Neuronal stem cell (in vitro differentiated cells): ENCODE data around the gene RAB10.

Experiments
- DNase-seq: peaks from one replicate; pipeline ENCODE4 v3.0.0-alpha.2; 2013; ENCODE audit warnings: low spot score
- H2AFZ ChIP-seq: one replicate; pipeline ENCODE4 v1.6.1; 2013; ENCODE audit warnings: mild to moderate bottlenecking, low read length, inconsistent platforms
- H2AK5ac ChIP-seq: 2 replicates; pipeline ENCODE4 v1.6.1; 2013; ENCODE audit warnings: low read depth, mild to moderate bottlenecking, inconsistent platforms, low read length, moderate library complexity, mixed read lengths
- H2BK120ac ChIP-seq: 2 replicates; pipeline ENCODE4 v1.6.1; 2013; ENCODE audit warnings: low read depth, mild to moderate bottlenecking, inconsistent platforms, low read length, moderate library complexity, mixed read lengths
- H2BK12ac ChIP-seq: one replicate; pipeline ENCODE4 v1.6.1; 2013; ENCODE audit warnings: low read length, inconsistent platforms
- H2BK15ac ChIP-seq: 2 replicates; pipeline ENCODE4 v1.6.1; 2013; ENCODE audit warnings: mild to moderate bottlenecking, low read length, inconsistent platforms, mixed read lengths
- H2BK5ac ChIP-seq: one replicate; pipeline ENCODE4 v1.6.1; 2013; ENCODE audit warnings: inconsistent platforms, mild to moderate bottlenecking, low read length, moderate library complexity
- H3K14ac ChIP-seq: one replicate; pipeline ENCODE4 v1.6.1; 2013; ENCODE audit warnings: low read length, inconsistent platforms
- H3K18ac ChIP-seq: 2 replicates; pipeline ENCODE4 v1.6.1; 2013; ENCODE audit warnings: low read length, inconsistent platforms
- H3K23ac ChIP-seq: 2 replicates; pipeline ENCODE4 v1.6.1; 2013; ENCODE audit warnings: low read depth, mild to moderate bottlenecking, mixed read lengths, low read length, inconsistent platforms; ENCODE audit not compliant: poor library complexity
- H3K27ac ChIP-seq: replicated peaks from 3 replicates; pipeline ENCODE4 v1.5.1; 2013; ENCODE audit warnings: low read length, inconsistent platforms
- H3K27me3 ChIP-seq, 3 experiments: 2 replicates each; pipeline ENCODE4 v1.6.1; 2013; ENCODE audit warnings: low read length in 3 of 3, mild to moderate bottlenecking in 2 of 3, inconsistent platforms in 1 of 3, low read depth in 1 of 3, mixed read lengths in 1 of 3, moderate library complexity in 1 of 3; ENCODE audit not compliant: control insufficient read depth in 3 of 3, insufficient read depth in 3 of 3
- H3K36me3 ChIP-seq, 2 donors: replicated peaks in 1 of 2; 2 replicates each; pipeline ENCODE4 v1.6.1; 2013; ENCODE audit warnings: low read length in 2 of 2; ENCODE audit not compliant: control insufficient read depth in 2 of 2, insufficient read depth in 2 of 2
- H3K4ac ChIP-seq: 2 replicates; pipeline ENCODE4 v1.6.1; 2013; ENCODE audit warnings: inconsistent platforms, mild to moderate bottlenecking, low read length, moderate library complexity
- H3K4me1 ChIP-seq, 2 donors: 1 replicate in 1 of 2; 2 replicates in 1 of 2; pipeline ENCODE4 v1.6.1; 2013; ENCODE audit warnings: low read length in 2 of 2, low read depth in 1 of 2; ENCODE audit not compliant: control insufficient read depth in 2 of 2, insufficient read depth in 1 of 2
- H3K4me2 ChIP-seq: one replicate; pipeline ENCODE4 v1.6.1; 2013; ENCODE audit warnings: mild to moderate bottlenecking, low read length, inconsistent platforms; ENCODE audit not compliant: insufficient read depth, poor library complexity, severe bottlenecking
- H3K4me3 ChIP-seq, 2 donors: 2 replicates each; pipeline ENCODE4 v1.5.1; 2013; ENCODE audit warnings: low read length in 2 of 2, mild to moderate bottlenecking in 2 of 2, inconsistent platforms in 1 of 2, moderate library complexity in 1 of 2
- H3K79me1 ChIP-seq: one replicate; pipeline ENCODE4 v1.6.1; 2013; ENCODE audit warnings: low read depth, mild to moderate bottlenecking, inconsistent platforms, low read length, moderate library complexity
- H3K9ac ChIP-seq: one replicate; pipeline ENCODE4 v1.6.1; 2013; ENCODE audit warnings: mild to moderate bottlenecking, low read depth, low read length, inconsistent platforms; ENCODE audit not compliant: poor library complexity
- H3K9me3 ChIP-seq, 2 donors: replicated peaks in 1 of 2; 2 replicates each; pipeline versions ENCODE3 to v1.6.1; 2013; ENCODE audit warnings: low read length in 2 of 2, mild to moderate bottlenecking in 2 of 2, inconsistent platforms in 1 of 2, low read depth in 1 of 2, mixed read lengths in 1 of 2, moderate library complexity in 1 of 2; ENCODE audit not compliant: control insufficient read depth in 2 of 2, insufficient read depth in 1 of 2
- H4K8ac ChIP-seq: one replicate; pipeline ENCODE4 v1.6.1; 2013; ENCODE audit warnings: low read depth, mild to moderate bottlenecking, inconsistent platforms, low read length, moderate library complexity
- H4K91ac ChIP-seq: one replicate; pipeline ENCODE4 v1.6.1; 2013; ENCODE audit warnings: low read length, low read depth, mild to moderate bottlenecking, inconsistent platforms; ENCODE audit not compliant: poor library complexity
- WGBS, 2 donors: extraction: QIAGEN DNeasy Blood & Tissue Kit; methylation state at CpG; one replicate each; pipeline ENCODE4 v1.1.7; 2013; ENCODE audit warnings: missing lambda C conversion rate in 2 of 2, mixed read lengths in 1 of 2; ENCODE audit not compliant: insufficient read length in 2 of 2, insufficient replicate concordance in 1 of 2; ENCODE audit errors: extremely low coverage in 2 of 2; 5-methylcytosine and 5-hydroxymethylcytosine counted together

The RAB10 gene

GRCh38 chr2:26048791-26049190 lies 14.9 kb downstream of the RAB10 start:
- Histone ChIP-seq H4K8ac (no peak overlapping the region), H3K4me1 (no peaks in the 10 kb centered on the region), H2BK120ac (no peak overlapping the region), H3K79me1 (no peaks in the 10 kb centered on the region), H2AK5ac (no peak overlapping the region), H3K23ac (no peak overlapping the region), H2BK12ac (no peak overlapping the region), H3K27ac (no peak overlapping the region), H3K9ac (no peak overlapping the region), H3K4ac (no peak overlapping the region), H3K14ac (no peak overlapping the region), H3K4me3 (no peak overlapping the region), H4K91ac (no peak overlapping the region), H2BK15ac (no peak overlapping the region), H3K4me2 (no peak overlapping the region), H3K27me3 (no peaks in the 10 kb centered on the region), H2BK5ac (no peak overlapping the region), H3K9me3 (peaks cover 0 to 4% of the 10 kb centered on the region in 2 donors), H2AFZ (no peak overlapping the region), H3K18ac (no peak overlapping the region), H3K36me3 (peaks cover 0 to 27% of the 10 kb centered on the region in 2 donors)
- WGBS, 2 donors: no CpG with 5 or more reads among the region's 3 CpGs
- no peak for DNase-seq

DNA sequence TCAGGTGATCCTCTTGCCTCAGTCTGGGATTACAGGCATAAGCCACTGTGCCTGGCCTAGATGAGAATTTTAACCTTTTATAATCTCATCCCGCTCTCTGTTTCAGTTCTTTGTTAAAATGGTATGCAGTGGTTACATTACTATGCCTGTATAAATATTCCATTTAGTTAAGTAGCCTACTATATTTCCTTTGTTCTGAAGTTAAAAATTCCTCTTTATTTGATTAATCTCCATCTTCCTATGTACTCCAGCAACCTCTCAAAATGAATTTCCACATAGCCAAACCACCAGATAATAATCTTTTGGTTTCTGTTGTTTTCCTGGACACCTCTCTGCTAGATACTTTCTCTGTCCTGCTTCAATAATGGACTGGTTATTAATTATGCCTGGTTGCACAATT lies 15.8 kb downstream of the RAB10 start:
- Histone ChIP-seq H2BK15ac (no peak overlapping the region), H3K9me3 (peaks cover 0 to 4% of the 10 kb centered on the region in 2 donors), H2AK5ac (no peak overlapping the region), H3K4me1 (no peaks in the 10 kb centered on the region), H3K4ac (no peak overlapping the region), H3K9ac (no peak overlapping the region), H4K8ac (no peak overlapping the region), H2BK12ac (no peak overlapping the region), H4K91ac (no peak overlapping the region), H3K23ac (no peak overlapping the region), H3K36me3 (peaks cover 0 to 24% of the 10 kb centered on the region in 2 donors), H3K27me3 (no peaks in the 10 kb centered on the region), H2BK120ac (no peak overlapping the region), H3K27ac (no peak overlapping the region), H3K79me1 (no peaks in the 10 kb centered on the region), H2BK5ac (no peak overlapping the region), H3K18ac (no peak overlapping the region), H3K4me3 (no peak overlapping the region), H3K4me2 (no peak overlapping the region), H2AFZ (no peak overlapping the region), H3K14ac (no peak overlapping the region)
- WGBS, 2 donors: no CpG with 5 or more reads among the region's 1 CpG
- DNase-seq: no peak

DNA sequence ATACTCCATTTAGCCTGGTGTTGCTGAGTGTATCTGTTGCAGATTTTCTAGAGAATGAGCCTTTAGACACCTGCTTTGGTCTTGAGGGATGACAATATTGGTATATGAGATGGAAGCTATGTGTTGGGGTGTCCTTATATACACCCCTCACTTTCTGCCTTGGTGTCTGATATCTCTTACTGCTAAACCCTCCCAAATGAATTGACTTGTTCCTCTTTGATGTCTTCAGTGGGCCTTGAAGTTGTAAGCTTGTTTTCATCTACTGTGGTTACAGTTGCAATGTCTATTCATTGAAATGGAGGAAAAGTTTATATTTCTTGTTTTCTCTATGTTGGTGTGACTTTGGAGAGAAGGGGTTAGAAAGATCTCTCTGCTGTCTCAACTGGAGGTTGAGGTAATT lies 18.9 kb downstream of the RAB10 start:
- H3K27me3 ChIP-seq: no peaks in the 10 kb centered on the region
- no peak overlapping the region for H3K18ac ChIP-seq
- H2AFZ ChIP-seq: no peak overlapping the region
- H4K91ac ChIP-seq: no peak overlapping the region
- no peak overlapping the region for H2BK12ac ChIP-seq
- no peak overlapping the region for H3K27ac ChIP-seq
- H4K8ac ChIP-seq: no peak overlapping the region
- H3K4me1 ChIP-seq: no peaks in the 10 kb centered on the region
- peaks cover 3% of the 10 kb centered on the region for H3K79me1 ChIP-seq
- H3K9ac ChIP-seq: no peak overlapping the region
- H2AK5ac ChIP-seq: no peak overlapping the region
- H3K36me3 ChIP-seq: peaks cover 0 to 19% of the 10 kb centered on the region in 2 donors
- peaks cover 0 to 4% of the 10 kb centered on the region in 2 donors for H3K9me3 ChIP-seq
- H3K23ac ChIP-seq: no peak overlapping the region
- H3K14ac ChIP-seq: no peak overlapping the region
- DNase-seq: no peak
- no peak overlapping the region for H3K4me3 ChIP-seq
- no peak overlapping the region for H2BK5ac ChIP-seq
- no peak overlapping the region for H3K4ac ChIP-seq
- H2BK120ac ChIP-seq: no peak overlapping the region
- no peak overlapping the region for H2BK15ac ChIP-seq
- H3K4me2 ChIP-seq: no peak overlapping the region

- no peak for DNase-seq
- Histone ChIP-seq H3K4me1 (no peaks in the 10 kb centered on the region), H4K8ac (no peak overlapping the region), H3K4ac (no peak overlapping the region), H2BK5ac (no peak overlapping the region), H3K36me3 (peaks cover 0 to 27% of the 10 kb centered on the region in 2 donors), H3K9me3 (no peaks in the 10 kb centered on the region), H3K79me1 (peaks cover 3% of the 10 kb centered on the region), H3K4me3 (no peak overlapping the region), H2BK15ac (no peak overlapping the region), H3K9ac (no peak overlapping the region), H3K14ac (no peak overlapping the region), H3K23ac (no peak overlapping the region), H3K27me3 (no peaks in the 10 kb centered on the region), H3K18ac (no peak overlapping the region), H3K27ac (no peak overlapping the region), H3K4me2 (no peak overlapping the region), H2BK120ac (no peak overlapping the region), H2BK12ac (no peak overlapping the region), H2AFZ (no peak overlapping the region), H2AK5ac (no peak overlapping the region), H4K91ac (no peak overlapping the region)
- WGBS, 2 donors: no CpG with 5 or more reads among the region's 4 CpGs
Observed at GRCh38 chr2:26054598-26055348, 20.9 kb downstream of the RAB10 start.
